HG03039 (cell line): ENCODE results near the gene WDR26.
"Not testable (repeated sequence)": the region's sequence is repeated elsewhere in the genome, so short reads cannot be mapped to it uniquely, and the experiment has no call there.

Experiments used
- ATAC-seq: cut with Tn5 transposase; IDR thresholded peaks from one replicate; pipeline ENCODE4 v1.9.1; 2021; ENCODE audit warnings: mild to moderate bottlenecking, moderate library complexity; ENCODE audit not compliant: unreplicated experiment

Gene WDR26

DNA sequence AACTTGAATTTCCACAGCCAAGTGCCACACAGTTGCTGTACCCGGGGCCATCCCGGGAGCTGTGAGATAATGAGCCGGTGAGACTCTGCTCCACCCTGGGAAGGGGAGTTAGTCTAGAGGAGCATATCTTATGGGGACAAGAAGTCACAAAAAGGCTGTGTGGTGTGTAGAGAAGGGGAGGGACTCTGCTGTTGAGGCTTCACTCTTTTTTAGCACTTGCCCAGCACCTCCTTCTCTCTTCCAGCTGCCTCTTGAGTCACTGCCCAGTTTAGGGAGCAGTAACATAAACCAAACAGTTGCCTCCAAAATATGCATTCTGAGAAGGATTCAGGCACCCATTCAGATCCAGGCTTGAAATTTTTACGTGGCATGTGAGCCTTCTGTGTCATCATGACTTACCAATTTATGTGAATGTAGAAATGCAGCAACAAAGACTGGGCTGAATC, 744 bp upstream of the WDR26 start:
- ATAC-seq: no peak

DNA sequence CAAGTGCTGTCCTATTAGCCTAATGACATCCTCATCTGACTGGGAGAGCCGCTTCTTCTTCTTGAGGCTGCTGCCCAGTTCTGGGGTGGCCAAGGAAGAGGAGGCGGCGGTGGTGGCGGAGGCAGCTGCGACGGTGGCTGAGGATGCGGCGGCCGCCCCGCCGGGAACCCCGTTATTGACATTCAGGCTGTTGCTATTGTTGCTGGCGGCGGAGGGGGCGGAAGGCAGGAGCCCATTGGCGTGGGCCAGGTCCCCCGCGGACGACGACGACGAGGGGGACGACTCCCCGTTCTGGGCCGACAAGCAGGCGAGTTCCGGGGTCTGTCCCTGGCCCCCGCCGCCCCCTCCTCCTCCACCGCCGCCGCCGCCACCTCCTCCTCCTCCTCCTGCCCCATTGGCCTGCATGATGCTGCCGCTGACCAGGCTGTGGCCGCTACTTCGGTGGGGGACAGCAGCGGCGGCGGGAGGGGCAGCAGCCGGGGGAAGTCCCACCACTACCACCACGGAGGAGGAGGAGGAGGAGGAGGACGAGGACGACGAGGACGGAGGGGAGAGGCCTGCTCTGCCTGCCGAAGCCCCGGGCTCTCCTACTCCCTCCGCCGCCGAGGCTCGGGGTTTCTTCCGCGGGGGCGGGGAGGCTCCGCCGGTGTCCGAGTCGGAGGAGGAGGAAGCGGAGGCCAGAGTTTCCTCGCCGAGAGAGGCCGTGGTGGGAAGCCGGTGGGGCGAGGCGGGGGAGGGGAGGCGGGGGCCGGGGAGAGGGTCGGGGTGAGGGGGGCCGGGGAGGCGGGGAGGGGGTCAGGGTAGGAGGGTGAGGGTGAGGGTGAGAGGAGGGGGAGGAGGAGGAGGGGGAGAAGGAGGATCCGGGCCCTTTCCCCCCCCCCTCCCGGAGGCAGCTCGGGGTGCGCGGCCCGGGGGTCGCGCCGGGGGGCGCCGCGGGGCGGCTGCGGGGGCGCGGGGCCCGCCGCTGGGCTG, 610 bp downstream of the WDR26 start:
- ATAC-seq: no peak

DNA sequence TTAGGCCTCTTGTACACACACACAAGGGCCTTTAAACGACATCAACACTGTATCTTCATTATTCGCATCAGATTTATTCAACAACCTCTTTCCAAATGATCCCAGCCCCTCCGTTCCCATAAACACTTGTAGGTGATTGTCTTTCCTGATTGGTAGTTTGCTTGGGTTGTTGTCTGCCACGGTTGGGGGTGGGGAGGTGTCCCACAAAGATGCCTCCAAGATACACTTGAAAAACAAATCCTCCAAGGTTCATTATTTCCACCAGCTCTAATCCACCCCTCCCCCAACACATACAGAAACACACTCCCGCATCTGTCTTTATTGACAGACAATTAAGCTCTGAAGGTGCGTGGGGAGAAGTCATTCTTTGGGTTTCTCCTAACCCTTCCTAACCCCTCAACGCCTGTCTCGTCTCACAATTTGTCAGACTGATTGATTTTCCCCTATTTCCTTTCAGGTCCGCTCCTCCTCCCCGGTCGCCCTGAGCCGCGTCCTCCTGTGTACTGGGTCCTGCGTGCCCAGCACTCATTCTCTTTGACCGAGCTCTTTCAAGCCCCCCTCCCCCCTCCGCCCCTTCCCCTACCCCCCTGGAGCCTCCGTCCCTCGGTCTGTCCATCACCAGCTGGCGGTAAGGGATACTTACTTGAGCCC, 1.4 kb downstream of the WDR26 start:
- ATAC-seq: no peak

DNA sequence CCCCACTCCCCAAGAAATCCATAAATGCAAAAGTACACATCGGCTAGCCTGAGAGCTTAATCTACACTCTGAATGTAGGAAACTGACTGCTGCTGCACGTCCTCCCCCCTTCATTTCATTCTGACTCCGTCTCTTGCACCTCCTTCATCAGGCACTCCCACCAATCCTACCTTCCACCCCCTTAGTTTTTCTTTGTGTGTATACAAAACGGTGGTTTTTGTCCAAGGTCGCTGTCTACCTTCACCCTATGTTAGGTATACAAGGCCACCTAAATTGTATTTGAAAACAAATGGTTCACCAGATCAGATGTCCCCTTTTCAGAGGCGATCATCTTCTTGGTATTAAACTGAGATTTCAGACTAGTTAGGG, 1.9 kb downstream of the WDR26 start:
- ATAC-seq: no peak

DNA sequence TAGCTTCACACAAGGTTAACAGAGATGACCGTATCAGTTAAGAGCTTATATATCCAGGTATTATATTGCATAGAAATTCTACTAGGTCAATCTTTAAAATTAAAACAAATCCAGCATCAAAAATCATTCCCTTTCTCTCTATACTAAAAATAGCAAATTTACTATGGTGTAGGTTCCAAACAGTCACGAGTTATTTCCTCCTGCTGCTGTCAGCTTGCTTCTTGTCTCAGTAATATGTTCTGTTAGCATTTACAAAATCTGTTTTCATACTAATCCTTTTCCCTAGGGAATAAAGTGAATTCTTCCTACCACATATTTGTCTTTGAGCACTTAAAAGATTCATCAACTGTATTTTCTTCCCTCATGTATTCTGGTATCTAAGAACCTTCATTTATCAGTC, 2.5 kb downstream of the WDR26 start:
- no peak for ATAC-seq

DNA sequence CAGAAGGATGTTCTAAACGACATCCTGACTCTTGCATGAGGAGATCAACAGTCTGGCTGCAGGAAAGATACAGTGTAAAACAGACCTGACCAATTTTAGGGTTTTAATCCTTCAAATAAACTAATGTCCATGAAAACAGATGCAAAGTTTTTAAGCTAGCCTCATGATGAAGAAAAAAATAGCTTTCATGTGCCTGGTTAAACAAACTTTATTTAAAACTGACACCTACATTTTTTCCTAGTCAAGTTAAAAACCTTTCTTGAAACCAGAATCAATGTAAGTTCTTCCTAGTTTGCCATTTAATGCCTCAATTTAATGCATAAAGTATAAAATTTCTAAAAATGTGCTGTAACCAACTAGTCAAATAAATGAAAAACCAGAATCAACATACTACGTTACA, 2.9 kb downstream of the WDR26 start:
- no peak for ATAC-seq

DNA sequence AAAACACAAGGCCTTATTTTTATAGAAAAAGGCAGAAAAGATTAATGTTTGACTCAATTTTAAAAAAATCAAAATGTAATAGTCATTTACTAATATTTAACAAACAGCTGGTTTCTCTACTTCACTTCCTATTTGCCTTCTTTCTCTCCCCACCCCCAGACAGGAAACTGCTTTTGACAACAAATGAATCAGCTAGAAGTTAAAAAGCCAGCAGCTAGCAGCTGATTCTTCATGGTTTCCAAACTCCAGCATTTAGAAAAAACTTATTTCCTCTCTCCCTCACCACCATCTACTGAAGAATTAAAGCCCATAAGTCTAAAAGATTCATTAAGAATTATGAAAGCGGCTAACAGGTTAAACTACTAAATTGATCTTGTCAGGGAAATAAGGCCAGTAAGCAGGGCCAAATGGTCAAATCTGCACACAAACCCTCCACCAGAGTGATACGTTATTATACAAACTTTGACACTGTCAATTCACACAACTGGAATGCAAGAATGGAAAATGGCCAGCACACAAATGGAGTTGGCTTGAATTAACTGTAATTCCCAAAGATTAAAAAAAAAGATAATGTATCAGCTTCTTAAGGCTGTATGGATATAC, 4.0 kb downstream of the WDR26 start:
- ATAC-seq: no peak

DNA sequence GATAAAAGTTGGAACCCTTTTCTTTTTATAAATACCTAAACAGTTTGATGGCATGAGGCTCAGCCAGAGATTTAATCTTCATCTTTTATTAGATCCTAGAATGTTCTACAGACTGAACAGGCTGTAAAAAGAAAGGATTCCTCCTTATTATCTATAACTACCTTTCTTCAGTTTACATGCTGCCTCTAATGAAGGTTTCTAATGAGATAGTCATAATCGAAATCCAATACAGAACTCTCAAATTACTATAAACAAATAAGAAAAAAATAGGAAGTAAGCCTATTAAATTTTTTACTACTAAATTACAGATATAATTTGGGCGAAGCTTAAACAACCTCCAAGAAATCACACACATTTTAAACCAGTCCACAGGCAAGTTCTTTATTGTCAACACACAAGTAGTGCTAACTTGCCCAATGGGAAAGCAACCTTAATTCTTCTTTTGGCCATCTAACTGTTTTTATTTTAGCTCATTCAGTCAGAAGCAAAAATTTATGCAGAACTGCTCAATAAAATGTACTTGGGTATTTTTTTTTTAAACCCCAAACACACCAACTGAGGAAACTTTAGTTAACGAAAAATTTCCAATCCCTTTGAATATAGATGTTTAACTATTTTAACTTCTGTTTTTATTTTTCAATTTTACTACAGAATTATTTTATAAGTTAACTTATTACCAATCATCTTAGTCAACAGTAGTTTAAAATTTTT, 4.8 kb downstream of the WDR26 start:
- ATAC-seq: no peak

DNA sequence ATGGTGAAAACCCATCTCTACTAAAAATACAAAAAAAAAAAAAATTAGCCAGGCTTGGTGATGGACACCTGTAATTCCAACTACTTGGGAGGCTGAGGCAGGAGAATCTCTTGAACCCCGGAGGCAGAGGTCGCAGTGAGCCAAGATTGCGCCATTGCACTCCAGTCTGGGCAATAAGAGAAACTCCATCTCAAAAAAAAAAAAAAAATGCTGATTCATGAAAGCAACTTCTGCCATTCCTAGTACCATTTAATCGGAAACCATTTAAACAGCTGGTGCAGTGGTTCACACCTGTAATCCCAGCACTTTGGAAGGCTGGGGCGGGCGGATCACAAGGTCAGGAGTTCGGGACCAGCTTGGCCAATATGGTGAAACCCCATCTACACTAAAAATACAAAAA, 5.9 kb downstream of the WDR26 start:
- not testable (repeated sequence) for ATAC-seq

DNA sequence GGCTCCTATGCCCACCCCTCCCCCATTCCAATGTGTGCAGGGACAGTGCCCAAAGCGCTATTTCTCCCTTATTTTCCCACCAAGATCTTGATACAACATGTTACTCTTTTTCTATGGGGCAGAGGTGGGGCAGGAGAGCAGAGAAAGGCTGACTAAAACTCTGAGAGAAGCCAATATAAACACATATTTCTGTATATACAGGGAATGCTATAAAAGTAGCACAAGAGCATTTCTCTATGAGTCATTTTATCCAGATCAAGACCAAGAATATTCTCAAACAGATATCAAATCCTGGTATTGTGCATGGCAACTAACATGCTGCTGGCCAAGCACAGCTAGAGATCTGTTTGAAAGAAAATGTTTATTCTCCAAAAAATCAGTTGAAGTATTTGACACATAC, 7.3 kb downstream of the WDR26 start:
- ATAC-seq: no peak

DNA sequence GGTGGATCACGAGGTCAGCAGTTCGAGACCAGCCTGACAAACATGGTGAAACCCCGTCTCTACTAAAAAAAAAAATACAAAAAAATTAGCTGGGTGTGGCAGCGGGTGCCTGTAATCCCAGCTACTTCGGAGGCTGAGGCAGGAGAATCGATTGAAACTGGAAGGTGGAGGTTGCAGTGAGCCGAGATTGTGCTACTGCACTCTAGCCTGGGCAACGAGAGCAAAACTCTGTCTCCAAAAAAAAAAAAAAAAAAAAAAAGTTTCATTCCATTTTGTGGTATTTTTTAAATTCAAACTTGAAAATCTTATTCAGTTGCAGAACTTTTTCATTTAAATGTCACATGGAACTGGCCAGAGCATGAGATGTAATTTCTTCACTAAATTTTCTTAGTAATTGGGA, 7.7 kb downstream of the WDR26 start:
- ATAC-seq: not testable (repeated sequence)

DNA sequence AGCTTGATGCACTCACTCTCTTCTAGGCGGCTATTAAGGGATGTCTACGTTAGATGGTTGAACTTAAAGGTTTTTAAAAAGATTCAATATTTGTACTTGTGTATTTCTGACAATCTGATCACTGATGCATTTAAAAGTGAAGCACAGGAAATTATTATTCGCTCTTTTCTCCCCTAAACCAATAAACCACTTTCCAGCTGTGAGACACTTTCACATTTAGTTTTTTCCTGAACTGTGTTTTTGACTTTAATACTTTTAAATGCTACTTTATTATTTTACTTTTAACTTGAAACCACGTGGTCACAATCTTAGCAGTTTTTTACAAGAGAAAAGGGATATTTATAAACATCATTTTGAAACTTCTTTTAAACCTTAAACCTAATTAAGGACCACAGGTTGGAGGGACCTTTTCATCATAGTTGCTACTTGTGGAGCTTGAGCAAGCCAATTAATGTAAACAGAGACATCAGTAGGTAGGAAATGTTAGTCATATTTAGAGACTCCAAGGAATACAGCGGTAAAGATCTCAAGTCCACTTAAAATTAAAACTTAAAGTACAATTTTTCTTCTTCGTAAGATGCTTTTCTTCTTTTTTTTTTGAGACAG, 9.2 kb downstream of the WDR26 start:
- ATAC-seq: no peak

DNA sequence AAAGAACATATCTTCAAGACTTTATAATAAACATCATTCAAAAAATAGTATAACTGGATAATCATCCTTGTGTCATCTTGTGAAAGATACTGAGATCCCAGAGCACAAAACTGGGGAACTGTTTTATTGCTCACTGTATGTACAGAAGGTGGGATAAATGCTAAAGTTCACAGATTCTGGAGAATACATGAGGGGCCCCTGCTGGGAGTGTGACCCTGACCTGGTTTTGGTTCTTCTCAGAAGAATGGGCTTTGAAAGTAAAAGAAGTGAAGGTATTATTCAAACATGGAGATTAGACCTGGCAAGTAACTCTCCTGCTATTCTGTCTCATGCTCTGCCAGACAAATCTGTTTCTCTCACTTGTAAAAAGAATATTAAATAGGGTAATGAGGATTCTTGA, 14.5 kb downstream of the WDR26 start:
- ATAC-seq: no peak

DNA sequence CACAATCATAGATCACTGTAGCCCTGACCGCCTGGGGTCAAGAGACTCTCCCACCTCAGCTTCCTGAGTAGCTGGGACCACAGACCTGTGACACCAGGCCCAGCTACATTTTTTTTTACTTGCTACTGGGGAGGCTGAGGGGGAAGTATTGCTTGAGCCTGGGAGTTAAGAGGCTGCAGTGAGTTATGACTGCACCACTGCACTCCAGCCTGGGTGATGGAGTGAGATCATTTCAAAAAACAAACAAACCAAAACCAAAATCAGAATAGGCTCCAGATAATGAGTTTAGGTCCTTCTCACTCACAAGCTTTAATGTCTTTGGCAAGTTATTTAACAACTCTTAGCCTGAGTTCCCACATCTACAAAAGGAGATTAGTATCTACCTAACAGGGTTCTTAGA, 22.8 kb downstream of the WDR26 start:
- ATAC-seq: no peak

DNA sequence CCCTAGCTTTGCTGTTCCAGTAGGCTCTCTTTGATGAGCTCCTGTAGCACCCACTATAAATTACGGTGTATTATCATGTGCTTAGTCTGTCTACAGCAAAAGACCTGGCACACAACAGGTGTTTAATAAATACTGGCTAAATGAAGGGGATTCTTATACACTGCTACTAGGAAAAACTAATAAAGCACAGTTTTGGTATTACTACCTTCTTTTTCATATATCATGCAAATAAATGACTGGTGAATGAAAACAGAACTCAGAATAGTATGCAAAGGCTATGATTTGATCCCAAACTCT, 26.4 kb downstream of the WDR26 start:
- no peak for ATAC-seq

DNA sequence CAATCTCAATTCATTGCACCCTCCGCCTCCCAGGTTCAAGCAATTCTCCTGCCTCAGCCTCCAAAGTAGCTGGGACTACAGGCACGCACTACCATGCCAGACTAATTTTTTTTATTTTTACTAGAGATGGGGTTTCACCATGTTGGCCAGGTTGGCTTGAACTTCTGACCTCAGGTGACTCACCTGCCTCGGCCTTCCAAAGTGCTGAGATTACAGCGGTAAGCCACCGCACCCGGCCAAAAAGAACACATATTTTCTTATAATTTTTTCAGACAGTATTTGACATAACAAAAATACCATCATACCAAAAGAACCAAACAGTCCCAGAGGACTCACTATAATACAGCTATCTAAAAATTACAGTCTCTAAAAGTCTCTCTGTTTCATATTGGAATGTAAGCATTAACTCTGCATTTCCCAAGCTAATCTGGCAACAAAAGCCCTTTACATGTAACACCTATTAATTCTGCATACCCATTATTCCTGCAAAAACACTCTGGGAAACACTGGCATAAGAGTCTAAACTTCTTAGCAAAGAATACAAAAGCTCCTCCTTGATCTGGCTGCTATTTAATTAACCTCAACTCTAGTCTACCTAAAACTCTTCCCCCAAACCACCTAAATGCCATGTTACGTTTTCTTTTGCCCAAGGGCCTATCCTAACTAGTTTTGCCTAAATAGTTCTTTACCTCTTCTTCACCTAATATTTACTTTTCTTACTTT, 26.9 kb downstream of the WDR26 start:
- no peak for ATAC-seq

DNA sequence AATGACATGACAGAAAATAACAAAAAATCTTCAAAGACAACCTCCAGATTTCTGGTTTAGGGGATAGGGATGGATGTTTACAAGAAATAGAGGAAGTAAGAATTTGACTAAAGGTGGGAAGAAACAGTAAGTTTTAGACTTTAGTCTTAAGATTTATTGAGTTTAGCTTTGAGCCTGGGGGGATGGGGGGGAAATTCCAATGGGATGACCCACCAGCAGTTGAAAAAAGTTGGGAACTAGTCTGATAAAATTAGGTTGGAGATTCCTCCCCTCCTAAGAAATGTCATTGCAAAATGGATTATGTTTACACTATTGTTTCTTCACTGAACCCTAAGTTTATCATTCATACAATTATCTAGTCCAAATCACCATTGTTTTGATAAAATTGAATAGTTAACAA, 28.4 kb downstream of the WDR26 start:
- no peak for ATAC-seq

DNA sequence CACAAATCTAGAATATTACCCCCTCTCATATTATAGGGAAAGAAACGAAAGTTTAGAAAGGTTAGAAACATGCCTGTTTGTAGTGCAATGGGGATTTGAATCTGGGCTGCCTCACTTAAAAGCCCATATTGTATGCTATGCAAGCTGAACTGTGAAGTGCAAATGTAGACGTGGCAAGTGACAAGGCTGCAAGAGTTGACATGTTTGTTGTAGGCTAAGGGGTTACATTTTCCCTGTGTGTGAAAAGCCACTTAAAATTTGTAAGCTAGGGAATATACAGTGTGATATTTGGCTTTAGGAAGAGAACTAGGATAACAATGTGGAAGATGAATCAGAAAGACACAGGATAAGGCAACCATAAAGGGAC, 29.0 kb downstream of the WDR26 start:
- no peak for ATAC-seq

DNA sequence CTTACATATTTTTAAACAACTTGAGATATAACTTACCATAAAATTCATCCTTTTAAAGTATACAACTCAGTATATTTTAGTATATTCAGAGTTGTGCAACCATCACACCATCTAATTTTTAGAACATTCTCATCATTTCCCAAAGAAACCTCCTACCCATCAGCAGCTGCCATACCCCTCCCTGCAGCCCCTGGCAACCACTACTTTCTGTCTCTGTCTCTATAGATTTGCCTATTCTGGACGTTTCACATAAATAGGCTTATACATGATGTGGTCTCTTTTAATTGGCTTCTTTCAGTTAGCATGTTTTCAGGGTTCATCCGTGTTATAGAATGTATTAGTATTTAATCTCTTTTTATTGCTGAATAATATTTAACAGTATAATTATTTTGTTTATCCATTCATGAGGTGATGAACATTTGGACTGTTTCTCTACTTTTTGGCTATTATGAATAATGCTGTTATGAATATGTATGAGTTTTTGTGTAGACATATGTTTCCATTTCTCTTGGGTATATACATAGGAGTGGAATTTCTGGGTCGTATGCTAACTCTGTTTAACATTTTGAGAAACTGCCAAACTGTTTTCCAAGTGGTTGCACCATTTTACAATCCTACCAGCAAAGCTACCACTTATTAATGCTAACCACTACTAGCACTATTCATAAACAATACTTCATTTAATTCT, 29.5 kb downstream of the WDR26 start:
- no peak for ATAC-seq

DNA sequence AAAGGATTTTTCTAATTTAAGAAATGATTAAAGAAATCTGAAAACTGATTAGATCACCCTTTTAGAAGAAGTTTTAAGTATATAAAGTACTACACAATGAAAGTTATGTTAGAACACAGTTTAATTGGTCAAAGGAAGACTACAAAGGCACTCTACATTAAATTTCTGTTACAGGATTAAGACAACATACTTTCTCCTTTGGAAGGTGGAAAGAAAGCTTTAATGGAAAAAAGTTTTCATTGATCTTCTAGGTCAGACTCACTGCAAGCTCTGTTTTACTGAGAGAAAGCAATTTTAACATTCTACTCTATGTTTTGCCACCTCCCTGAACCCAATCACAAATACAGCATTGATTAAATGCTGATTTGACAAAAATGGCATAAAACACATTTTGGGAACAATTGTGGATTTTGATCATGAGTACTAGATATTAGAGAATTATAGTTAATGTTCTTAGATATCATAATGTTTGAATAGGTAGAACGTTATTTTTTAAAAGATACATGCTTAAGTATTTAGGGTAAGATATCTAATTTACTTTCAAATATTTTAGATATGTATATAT, 32.0 kb downstream of the WDR26 start:
- no peak for ATAC-seq
